Tibial artery (tissue), 4 donors: ENCODE results near the gene RNASE13.
A peak's percentile ranks its signal among the peaks of the same experiment; 100 is the strongest.

Experiments
- DNase-seq, 2 donors: peaks; one replicate each; pipeline ENCODE4 v3.0.0-alpha.2; 2019
- H3K27ac ChIP-seq, 2 donors: fragments of 200-600 bp; sonication (generic) in 1 of 2; 1 replicate in 1 of 2; 2 replicates in 1 of 2; pipeline ENCODE4 v1.5.1; 2018 to 2019; ENCODE audit warnings: mild to moderate bottlenecking in 1 of 2
- H3K27me3 ChIP-seq, 2 donors: fragments of 200-600 bp; sonication (generic) in 1 of 2; one replicate each; pipeline versions ENCODE4 v1.5.1 to v1.6.0; 2016 to 2019
- H3K36me3 ChIP-seq, 3 donors: fragments of 200-600 bp; sonication (generic) in 2 of 3; one replicate each; pipeline ENCODE4 v1.5.1; 2016 to 2019; ENCODE audit warnings: mild to moderate bottlenecking in 2 of 3
- H3K4me1 ChIP-seq, 4 donors: fragments of 200-600 bp; sonication (generic) in 2 of 4; 1 replicate in 3 of 4; 2 replicates in 1 of 4; pipeline ENCODE4 v1.5.1; 2016 to 2019
- H3K4me3 ChIP-seq, 2 donors: fragments of 200-600 bp; sonication (generic) in 1 of 2; 1 replicate in 1 of 2; 2 replicates in 1 of 2; pipeline ENCODE4 v1.5.1; 2018 to 2019; ENCODE audit warnings: mild to moderate bottlenecking in 2 of 2
- H3K9me3 ChIP-seq, 3 donors: fragments of 200-600 bp; sonication (generic) in 1 of 3; one replicate each; pipeline ENCODE4 v1.5.1; 2016 to 2019
- intact Hi-C: fragments of 100-400 bp; cut with DNase I; formaldehyde crosslinking; loops from one replicate; pipeline ENCODE4 v1.15.0; 2023; ENCODE audit warnings: low total_unique reads
- TF ChIP-seq, protein P1 (sequence below), 2 experiments: fragments of 200-600 bp in 1 of 2; fragments of 450-650 bp in 1 of 2; IDR thresholded peaks; one replicate each; pipeline ENCODE4 v1.5.1; 2017 to 2019; ENCODE audit warnings: antibody characterized with exemption in 2 of 2, mild to moderate bottlenecking in 1 of 2, moderate library complexity in 1 of 2

RNASE13 gene

GRCh38 chr14:21024585-21025370 lies 9.8 kb downstream of the RNASE13 start, which contains the start of gene NDRG2:
TSS of gene NDRG2 (minus strand) at chr14:21025061. CDS start at chr14:21023315, 1,746 bp downstream.
- no peaks in the 10 kb centered on the region for H3K9me3 ChIP-seq
- peak within 1 kb of the TSS; percentile 86 to 96 for H3K4me3 ChIP-seq
- peak; percentile 82 to 91 for DNase-seq
- TF ChIP-seq, protein P1, sequence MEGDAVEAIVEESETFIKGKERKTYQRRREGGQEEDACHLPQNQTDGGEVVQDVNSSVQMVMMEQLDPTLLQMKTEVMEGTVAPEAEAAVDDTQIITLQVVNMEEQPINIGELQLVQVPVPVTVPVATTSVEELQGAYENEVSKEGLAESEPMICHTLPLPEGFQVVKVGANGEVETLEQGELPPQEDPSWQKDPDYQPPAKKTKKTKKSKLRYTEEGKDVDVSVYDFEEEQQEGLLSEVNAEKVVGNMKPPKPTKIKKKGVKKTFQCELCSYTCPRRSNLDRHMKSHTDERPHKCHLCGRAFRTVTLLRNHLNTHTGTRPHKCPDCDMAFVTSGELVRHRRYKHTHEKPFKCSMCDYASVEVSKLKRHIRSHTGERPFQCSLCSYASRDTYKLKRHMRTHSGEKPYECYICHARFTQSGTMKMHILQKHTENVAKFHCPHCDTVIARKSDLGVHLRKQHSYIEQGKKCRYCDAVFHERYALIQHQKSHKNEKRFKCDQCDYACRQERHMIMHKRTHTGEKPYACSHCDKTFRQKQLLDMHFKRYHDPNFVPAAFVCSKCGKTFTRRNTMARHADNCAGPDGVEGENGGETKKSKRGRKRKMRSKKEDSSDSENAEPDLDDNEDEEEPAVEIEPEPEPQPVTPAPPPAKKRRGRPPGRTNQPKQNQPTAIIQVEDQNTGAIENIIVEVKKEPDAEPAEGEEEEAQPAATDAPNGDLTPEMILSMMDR (IDR thresholded peaks at IDR 0.05): no peak
- H3K27me3 ChIP-seq: no peaks in the 10 kb centered on the region
- intact Hi-C loops: loop anchor here (5.0 kb wide), 1 partner anchor 78 kb away; the partner anchor contains the start of gene TMEM253
- peaks cover 6 to 47% (median 33%) of the 10 kb centered on the region in 4 donors for H3K4me1 ChIP-seq
- H3K36me3 ChIP-seq: peaks cover 16 to 27% (median 17%) of the 10 kb centered on the region in 3 donors
- peak within 1 kb of the TSS; percentile 96 to 97 for H3K27ac ChIP-seq

- Histone ChIP-seq H3K36me3 (peaks cover 22 to 35% (median 24%) of the 10 kb centered on the region in 3 donors), H3K4me3 (peak overlapping the region; percentile 86 to 96), H3K27ac (peak overlapping the region; percentile 96 to 97), H3K4me1 (peaks cover 6 to 47% (median 33%) of the 10 kb centered on the region in 4 donors), H3K27me3 (no peaks in the 10 kb centered on the region), H3K9me3 (no peaks in the 10 kb centered on the region)
- TF ChIP-seq, protein P1 (IDR thresholded peaks at IDR 0.05): no peak
- DNase-seq: no peak
- intact Hi-C loops: loop anchor here (5.0 kb wide), 1 partner anchor 78 kb away; the partner anchor contains the start of gene TMEM253
Observed at GRCh38 chr14:21023817-21024584, 10.6 kb downstream of the RNASE13 start.

DNA sequence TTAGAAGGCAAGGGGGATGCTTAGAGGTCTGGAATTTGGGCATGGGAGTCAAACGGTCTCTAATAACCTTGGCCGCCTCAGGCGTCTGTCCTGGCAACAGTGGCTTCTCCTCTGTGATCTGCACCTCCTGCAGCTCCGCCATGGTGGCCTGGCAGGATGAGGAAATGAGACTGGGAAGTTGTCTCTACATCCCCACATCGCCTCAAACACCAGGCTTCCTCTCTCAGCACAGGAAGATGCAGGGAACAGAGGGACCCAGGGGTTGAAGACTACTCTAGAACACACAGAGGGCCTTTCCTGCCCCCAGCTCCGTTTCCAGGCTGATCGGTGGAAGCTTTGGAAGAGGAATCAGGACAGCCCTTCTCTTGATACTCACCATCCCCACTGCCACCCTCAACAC lies 11.4 kb downstream of the RNASE13 start:
- TF ChIP-seq, protein P1 (IDR thresholded peaks at IDR 0.05): no peak
- peak overlapping the region; percentile 86 to 96 for H3K4me3 ChIP-seq
- peak overlapping the region; percentile 96 to 97 for H3K27ac ChIP-seq

GRCh38 chr14:21022686-21023085 lies 11.9 kb downstream of the RNASE13 start:
- H3K4me3 ChIP-seq: peak overlapping the region; percentile 86 to 96
- TF ChIP-seq, protein P1 (IDR thresholded peaks at IDR 0.05): no peak
- H3K9me3 ChIP-seq: no peaks in the 10 kb centered on the region
- intact Hi-C loops: loop anchor here (5.0 kb wide), 1 partner anchor 80 kb away; the partner anchor contains the start of gene TMEM253
- H3K27me3 ChIP-seq: no peaks in the 10 kb centered on the region
- peak overlapping the region; percentile 96 to 97 for H3K27ac ChIP-seq
- H3K36me3 ChIP-seq: peaks cover 29 to 48% (median 37%) of the 10 kb centered on the region in 3 donors
- H3K4me1 ChIP-seq: peaks cover 6 to 47% (median 33%) of the 10 kb centered on the region in 4 donors
- no peak for DNase-seq

More for the DNA sequence above, 11.4 kb downstream of the RNASE13 start:
- intact Hi-C loops: loop anchor here (5.0 kb wide), 1 partner anchor 79 kb away; the partner anchor contains the start of gene TMEM253
- no peak for DNase-seq
- Histone ChIP-seq H3K27me3 (no peaks in the 10 kb centered on the region), H3K36me3 (peaks cover 27 to 43% (median 32%) of the 10 kb centered on the region in 3 donors), H3K4me1 (peaks cover 6 to 47% (median 33%) of the 10 kb centered on the region in 4 donors), H3K9me3 (no peaks in the 10 kb centered on the region)

DNA sequence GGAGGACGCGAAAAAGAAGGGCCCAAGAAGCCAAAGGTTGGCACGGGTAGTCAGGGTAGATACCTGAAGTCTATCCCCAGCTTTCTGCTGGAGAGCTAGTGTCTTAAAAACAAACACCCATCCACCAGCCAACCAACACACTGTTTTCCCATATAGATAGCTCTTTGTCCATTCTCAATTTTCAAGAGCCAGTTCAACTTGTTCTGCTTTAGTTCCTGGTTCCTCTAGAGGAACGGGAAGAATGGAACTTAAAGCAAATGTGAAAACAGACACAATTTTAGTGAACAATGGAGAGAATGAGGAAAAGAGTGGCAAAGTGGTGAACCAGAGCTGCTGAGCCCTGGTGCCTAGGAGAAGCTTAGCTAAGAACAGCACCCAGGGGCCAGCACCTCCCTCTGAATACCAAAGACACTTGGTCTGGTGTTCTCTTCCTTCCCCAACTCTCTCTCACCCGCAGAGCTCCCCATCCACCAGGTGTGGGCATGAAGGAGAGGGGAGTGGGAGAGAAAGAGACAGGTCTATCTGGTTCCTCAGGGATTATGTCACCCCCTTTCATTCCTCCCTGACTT lies 13.5 kb downstream of the RNASE13 start:
- no peaks in the 10 kb centered on the region for H3K9me3 ChIP-seq
- peaks cover 29 to 63% (median 47%) of the 10 kb centered on the region in 3 donors for H3K36me3 ChIP-seq
- peaks cover 6 to 32% (median 21%) of the 10 kb centered on the region in 4 donors for H3K4me1 ChIP-seq
- DNase-seq: no peak
- TF ChIP-seq, protein P1 (IDR thresholded peaks at IDR 0.05): no peak
- H3K4me3 ChIP-seq: no peak overlapping the region
- H3K27ac ChIP-seq: peak overlapping the region in 1 of 2 donors; percentile 33
- no peaks in the 10 kb centered on the region for H3K27me3 ChIP-seq
- intact Hi-C loops: loop anchor here (5.0 kb wide), 1 partner anchor 81 kb away; the partner anchor contains the start of gene TMEM253
